Measurements from ENCODE around the gene DUT.

- TF ChIP-seq CTCF (conservative IDR thresholded peaks at IDR 0.05; ENCODE audit: low read depth, low read length) (no peak), EZH2 (IDR thresholded peaks at IDR 0.05; ENCODE audit: borderline replicate concordance, low read depth, low read length, poor library complexity, severe bottlenecking) (no peak)
Measured at GRCh38 chr15:48343865-48344264, 12.6 kb downstream of the DUT start.

Data from A673 (cell line).